ENCODE data around the gene ECSIT.
"Not testable (repeated sequence)": the region's sequence is repeated elsewhere in the genome, so short reads cannot be mapped to it uniquely, and the experiment has no call there.

ECSIT gene

DNA sequence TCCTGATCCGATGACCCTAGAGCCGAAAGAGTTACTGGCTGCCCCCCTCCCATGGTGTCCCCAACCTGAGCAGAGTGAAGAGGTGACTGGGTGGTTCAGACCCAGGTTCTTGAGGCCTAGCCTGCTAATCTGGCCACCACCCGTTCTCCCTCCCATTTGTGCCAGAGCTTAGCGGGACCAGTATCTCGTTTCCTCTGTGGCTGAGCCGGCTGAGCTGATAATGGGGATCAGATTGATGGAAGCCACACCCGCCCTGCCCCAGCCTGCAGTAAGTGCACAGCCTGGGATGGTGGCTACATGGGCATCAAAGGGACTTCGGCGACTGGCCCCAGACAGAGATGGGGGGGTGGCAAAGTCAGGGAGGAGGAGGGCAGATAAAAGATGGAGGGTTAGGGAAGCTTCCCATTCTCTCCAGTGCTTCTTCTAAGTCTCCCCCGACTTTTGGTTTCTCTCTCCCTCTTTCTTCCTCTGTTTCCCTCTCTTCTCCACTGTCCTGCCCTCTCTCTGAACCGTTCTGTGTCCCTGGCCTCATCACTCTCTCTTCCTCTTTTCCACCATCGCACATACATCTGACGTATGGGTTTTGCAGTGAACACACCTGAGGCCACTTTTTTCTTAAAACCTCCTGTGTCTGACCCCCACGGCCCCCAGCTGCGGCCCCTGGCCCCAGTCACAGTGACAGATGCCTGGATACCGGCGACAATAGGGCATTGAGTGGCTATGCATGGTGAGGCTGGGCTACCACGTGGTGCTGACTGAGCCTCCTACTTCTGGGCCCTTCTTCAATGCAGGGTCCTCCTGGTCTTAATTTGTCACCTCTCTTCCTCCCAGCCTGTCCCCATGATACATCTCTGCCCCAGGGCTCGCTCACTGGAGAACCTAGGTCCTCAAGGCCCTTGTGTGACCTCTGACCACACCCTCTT is 50.5 kb downstream of the ECSIT start:
- DNase-seq (ENCODE audit: low spot score) = no peak

DNA sequence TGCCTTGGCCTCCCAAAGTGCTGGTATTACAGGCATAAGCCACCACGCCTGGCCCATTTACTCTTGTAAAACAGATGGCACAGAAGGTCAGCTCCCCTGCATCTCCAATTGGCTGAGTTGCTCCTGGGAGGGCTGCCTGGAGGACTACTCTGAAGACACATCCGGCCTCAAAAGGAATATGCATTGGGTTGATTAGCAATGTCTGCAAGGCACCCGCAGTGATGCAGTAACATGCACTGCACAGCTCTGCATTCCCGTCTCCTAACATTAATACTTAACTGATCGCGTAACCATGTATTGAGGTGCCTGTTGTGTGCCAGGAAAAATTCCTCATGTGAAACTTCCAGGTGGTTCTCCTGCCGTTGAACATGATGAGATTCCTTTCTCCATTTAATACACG is 53.1 kb downstream of the ECSIT start:
- DNase-seq (ENCODE audit: low spot score) = no peak

DNA sequence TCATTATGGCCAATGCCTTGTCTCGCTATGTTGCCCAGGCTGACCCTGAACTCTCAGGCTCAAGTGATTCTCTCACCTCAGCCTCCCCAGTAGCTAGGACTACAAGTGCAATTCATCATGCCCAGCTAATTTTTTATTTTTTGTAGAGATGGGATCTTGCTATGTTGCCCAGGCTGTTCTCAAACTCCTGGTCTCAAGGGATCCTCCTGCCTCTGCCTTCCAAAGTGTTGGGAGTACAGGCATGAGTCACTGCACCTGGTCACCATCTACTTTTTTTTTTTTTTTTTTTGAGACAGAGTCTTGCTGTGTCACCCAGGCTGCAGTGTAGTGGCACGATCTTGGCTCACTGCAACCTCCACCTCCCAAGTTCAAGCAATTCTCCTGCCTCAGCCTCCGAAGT is 53.6 kb downstream of the ECSIT start:
- not testable (repeated sequence) for DNase-seq (ENCODE audit: low spot score)

DNA sequence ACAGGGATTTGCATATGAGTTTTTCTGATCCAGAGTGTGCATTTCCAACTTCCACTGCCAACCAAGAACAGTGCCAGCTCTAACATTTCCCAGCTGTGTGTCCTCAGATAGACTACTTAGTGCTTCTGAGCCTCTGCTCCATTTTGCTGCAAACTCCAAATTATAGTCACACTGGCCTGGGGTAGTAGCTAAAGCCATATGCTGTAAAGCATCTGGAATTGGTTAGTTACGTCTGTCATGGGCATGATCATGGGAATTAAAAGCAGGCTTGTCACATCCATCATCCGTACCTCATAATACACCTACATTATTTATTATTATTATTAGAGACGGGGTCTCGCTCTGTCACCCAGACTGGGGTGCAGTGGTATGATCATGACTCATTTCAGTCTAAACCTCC is 55.2 kb downstream of the ECSIT start:
- DNase-seq (ENCODE audit: low spot score) = no peak

DNA sequence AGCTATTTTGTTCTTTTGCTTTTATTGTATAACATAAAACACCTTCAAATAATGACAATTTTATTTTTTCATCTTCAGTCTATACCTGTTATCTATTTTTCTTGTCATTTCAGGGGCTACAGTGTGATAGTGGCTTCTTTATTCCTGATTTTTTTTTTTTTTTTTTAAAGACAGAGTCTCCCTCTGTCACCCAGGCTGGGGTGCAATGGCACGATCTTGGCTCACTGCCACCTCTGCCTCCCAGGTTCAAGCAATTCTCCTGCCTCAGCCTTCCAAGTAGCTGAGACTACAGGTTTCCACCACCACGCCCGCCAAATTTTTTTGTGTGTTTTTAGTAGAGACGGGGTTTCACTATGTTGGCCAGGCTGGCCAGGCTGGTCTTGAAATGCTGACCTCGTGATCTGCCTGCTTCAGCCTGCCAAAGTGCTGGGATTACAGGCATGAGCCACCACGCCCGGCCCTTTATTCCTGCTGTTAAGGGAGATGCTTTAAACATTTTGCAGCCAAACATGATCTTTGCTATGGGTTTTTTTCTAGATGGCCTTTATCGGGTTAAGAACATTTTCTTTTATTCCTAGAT is 60.6 kb downstream of the ECSIT start:
- not testable (repeated sequence) for DNase-seq (ENCODE audit: low spot score)

DNA sequence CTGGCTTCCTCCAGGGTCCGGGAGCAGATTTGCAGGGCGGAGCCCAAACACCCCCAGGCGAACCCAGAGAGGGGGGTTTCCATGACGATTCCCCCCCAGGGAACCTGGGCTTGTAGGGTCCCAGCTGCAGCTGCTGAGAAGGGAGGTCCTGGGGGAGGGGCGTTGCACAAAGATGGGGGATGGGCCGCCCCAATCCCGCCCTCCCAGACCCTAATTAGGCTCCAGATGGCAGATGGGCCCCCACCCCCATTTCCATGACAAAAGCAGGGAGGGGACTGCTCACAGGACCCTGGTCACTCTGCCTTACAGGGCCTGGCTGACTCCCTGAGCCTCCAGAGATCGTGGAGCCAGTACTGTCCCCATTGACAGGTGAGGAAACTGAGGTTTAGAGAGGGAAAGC is 63.3 kb downstream of the ECSIT start:
- DNase-seq (ENCODE audit: low spot score) = no peak

DNA sequence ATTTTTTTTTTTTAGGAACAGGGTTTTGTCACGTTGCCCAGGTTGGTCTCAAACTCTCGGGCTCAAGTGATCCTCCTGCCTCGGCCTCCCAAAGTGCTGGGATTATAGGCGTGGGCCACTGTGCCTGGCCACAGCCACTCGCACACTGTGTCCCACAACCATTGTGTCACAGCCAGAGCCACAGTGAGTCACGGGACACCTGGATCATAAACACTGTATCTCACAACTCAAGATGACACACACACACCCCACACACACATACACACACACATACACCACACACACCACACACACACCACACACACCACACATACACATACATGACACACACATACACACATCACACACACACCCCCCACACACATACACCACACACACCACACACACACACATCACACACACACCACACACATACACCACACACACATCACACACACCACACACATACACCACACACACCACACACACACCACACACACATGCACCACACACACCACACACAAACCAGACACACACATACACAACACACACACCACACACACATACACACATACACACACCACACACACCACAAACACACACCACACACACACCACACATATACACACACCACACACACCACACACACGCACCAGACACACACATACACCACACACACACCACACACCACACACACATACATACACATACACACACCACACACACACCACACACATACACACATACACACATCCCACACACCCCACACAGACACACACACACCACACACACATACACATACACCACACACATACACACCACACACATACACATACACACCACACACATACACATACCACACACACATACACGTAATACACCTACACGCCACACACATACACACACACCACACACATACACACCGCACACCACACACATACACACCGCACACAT is 64.3 kb downstream of the ECSIT start:
- no peak for DNase-seq (ENCODE audit: low spot score)

DNA sequence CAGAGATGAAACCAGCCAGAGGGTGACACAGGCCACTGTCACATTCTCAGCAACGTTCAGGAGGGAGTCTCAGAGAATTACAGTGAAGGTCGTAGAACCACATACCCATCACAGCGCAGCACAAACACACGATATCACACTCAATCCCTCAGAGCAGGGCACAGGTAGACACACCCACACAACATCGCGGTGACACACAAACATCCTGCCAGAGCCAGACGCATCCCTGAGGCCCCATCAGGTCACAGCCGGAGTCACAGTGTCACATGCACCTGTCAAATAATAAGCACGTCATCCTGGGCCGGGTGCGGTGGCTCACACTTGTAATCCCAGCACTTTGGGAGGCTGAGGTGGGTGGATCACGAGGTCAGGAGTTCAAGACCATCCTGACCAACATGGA is 65.5 kb downstream of the ECSIT start:
- DNase-seq (ENCODE audit: low spot score) = no peak

DNA sequence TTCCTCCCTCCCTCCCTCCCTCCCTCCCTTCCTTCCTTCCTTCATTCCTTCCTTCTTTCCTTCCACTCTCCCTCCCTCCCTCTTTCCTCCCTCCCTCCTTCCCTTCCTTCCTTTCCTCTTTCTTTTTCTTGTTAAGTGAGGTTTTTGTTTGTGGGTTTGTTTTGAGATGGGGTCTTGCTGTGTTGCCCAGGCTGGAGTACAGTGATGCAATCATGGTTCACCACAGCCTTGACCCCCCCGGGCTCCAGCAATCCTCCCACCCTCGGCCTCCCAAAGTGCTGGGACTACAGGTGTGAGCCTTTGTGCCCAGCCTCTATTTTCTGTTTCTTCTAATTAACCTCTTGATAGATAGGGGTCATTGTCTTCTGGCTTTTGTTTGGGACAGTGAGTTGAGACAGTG is 67.5 kb downstream of the ECSIT start:
- no peak for DNase-seq (ENCODE audit: low spot score)

DNA sequence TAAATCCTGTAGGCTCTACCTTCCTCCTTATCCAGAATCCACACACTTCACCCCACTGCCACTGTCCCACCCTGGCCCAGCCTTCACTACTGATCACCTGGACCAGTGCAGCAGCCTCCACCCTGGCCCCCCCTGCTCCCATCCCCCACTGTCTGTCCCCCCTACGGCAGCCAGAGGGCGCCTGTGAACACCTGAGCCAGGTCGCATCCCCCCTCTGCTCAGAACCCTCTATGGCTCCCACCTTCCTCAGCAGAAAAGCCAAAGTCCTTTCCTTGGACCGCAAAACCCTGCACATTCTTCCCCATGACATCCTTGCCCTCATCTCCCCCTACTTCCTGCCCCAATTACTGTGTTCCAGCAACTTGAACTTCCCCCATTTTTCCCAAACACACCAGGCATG is 68.7 kb downstream of the ECSIT start:
- no peak for DNase-seq (ENCODE audit: low spot score)

DNA sequence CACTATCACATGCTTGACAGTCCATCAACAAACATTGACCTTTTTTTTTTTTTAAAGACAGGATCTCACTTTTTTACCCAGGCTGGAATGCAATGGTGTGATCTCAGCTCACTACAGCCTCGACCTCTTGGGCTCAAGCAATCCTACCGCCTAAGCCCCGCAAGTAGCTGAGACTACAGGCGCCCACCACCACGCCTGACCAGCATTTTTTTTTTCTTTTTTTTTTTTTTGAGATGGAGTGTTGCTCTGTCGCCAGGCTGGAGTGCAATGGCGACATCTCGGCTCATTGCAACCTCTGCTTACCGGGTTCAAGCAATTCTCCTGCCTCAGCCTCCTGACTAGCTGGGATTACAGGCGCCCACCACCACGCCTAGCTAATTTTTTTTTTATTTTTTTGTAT is 70.0 kb downstream of the ECSIT start:
- not testable (repeated sequence) for DNase-seq (ENCODE audit: low spot score)

DNA sequence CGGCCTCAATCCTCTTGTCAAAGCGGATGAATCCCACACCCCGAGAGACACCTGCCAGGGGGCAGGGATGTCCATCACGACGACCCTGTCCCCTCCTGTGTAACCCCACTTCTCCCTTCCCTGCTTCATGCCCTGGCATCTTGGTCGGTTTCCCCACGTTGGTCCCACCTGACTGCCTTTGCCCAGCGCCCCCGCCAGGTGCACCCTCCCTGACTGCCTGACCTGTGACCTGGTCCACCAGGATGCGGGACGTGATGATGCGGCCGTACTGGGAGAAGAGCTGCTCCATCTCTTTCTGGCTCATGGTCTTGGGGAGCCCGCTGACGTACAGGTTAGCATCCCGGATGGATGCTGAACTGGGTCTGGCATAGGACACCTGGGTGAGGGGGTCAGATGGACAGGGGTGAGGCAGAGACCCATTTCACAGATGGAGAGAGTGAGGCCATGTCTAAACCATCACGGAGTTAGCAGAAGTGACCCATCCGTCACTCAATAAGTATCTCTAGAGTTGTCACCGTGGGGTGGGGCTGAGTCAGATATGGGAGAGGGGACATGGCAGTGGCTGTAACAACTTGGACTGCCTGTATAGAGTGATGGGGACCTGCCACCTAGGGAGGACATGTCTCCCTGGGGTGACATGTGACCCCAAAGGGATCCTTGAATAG is 70.6 kb downstream of the ECSIT start:
- DNase-seq (ENCODE audit: low spot score) = no peak

DNA sequence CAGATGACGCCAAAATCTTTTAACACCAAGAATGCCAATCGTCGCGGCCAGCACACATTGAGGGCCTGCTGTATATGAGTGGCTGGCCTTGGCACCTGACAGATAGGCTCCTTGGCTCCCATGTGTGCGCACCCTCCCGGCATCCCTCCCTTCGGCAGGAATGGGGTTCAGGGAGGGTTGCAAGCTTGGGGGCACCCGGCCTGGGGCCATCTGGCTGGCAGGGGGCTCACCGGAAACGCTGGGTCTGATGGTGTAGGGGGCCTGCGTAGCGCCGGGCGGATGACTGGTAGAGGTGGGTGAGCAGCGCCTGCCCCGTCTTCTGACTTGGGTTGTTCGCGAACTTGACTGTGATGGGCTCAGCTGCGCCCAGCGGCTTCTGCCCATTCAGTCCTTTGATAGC is 71.1 kb downstream of the ECSIT start:
- no peak for DNase-seq (ENCODE audit: low spot score)

DNA sequence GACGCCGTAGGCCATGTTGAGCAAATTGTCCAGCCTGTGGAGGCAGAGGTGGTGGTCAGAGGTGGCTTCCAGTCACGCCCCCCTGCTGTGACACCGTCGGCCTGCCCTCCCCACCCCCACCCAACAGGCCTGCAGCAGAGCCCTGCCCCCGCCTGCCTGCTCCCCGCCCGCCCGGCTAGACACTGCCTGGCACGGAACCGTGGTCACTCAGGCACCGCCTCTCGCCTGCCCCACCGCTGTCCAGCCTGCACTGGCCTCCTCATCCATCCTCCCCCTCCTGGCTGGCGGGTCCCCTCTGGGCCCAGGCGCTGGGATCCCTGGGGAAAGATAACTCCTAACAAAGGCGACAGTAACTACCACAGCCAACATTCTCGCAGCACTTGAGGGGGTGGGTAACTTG is 71.8 kb downstream of the ECSIT start:
- DNase-seq (ENCODE audit: low spot score) = no peak

DNA sequence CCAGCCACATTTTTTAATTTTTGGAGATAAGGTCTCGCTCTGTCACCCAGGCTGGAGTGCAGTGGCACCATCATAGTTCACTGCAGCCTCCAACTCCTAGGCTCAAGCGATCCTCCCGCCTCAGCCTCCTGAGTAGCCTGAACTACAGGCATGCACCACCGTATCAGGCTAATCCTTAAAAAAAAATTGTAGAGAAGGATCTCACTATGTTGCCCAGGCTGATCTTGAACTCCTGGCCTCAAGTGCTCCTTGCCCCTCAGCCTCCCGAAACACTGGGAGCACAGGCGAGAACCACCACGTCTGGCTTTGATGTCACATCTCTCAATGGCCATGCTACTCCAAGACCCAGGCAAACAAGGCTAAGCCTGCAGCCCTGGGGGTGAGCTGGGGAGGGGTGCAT is 72.3 kb downstream of the ECSIT start:
- DNase-seq (ENCODE audit: low spot score) = no peak

All from LoVo (cell line).